GM19043 (cell line): Measurements from ENCODE around the gene ACTR1B.
"Not testable (repeated sequence)": the region's sequence is repeated elsewhere in the genome, so short reads cannot be mapped to it uniquely, and the experiment has no call there.

Source experiments
- ATAC-seq: cut with Tn5 transposase; IDR thresholded peaks from one replicate; pipeline ENCODE4 v1.9.1; 2021; ENCODE audit warnings: low read depth; ENCODE audit not compliant: unreplicated experiment

The ACTR1B gene

GRCh38 chr2:97663962-97664635 is at the start of gene ACTR1B:
Gene ACTR1B, minus strand, starts transcription at chr2:97664044. Its CDS starts 154 bp downstream, at chr2:97663890.
- peak; percentile 88 for ATAC-seq

GRCh38 chr2:97712693-97713295 is 49.0 kb upstream of the ACTR1B start:
- no peak for ATAC-seq

- not testable (repeated sequence) for ATAC-seq
Measured at GRCh38 chr2:97712175-97712574, 48.3 kb upstream of the ACTR1B start.

GRCh38 chr2:97711394-97711711 is 47.5 kb upstream of the ACTR1B start:
- ATAC-seq, result no peak

- no peak for ATAC-seq
Measured at GRCh38 chr2:97708608-97709007, 44.8 kb upstream of the ACTR1B start.

- no peak for ATAC-seq
Measured at GRCh38 chr2:97708048-97708380, 44.2 kb upstream of the ACTR1B start.

- ATAC-seq, result no peak
Measured at GRCh38 chr2:97707362-97708047, 43.7 kb upstream of the ACTR1B start.

DNA sequence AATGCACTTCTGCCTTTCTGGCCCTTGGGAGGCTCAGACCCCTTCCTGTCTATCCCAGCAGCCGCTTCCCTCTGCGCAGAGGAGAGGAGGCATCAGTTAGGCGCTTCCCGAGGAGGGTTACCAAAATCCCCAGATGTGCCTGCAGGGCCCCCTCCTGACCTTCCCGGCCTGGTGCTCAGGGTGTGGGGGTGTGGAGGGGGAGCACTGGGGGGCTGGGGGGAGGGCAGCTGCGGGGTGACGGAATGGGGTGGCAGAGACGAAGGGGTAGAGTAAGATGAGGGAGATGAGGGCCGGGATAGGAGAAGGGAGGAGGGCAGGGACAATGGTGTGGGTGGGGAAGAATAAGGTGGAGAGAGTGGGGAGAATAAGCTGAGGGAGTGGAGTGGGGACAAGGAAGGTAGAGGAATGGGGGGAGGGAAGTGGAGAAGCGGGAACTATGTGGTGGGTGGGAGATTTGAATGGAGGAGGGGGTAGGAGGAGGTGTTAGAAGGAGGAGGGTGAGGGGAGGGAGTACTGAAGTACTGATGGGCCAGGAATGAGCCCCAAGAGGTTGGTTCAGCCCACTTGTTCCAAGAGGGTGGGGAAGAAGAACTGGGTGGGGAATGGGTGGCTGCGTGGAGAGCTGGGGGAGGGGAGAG is 43.0 kb upstream of the ACTR1B start:
- ATAC-seq, result no peak

DNA sequence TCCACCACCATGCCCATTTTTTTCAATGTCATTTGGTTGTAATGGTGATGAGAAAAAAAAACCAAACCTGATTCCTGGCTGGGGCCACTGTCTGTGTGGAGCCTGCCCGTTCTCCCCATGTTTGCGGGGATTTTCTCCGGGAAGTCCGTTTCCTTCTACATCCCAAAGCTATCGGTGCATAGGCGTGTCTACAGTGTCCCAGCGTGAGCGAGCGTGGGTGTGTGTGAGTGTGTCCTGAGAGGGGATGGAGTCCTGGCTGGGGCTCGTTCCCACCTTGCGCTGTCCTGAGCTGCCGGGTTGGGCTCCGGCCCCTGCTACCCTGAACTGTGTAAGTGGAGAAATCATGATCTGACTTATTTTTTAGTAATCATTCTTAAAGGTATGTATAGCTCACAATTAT is 42.3 kb upstream of the ACTR1B start:
- ATAC-seq, result no peak

- ATAC-seq, result no peak
Measured at GRCh38 chr2:97704989-97705388, 41.1 kb upstream of the ACTR1B start.

GRCh38 chr2:97703741-97704140 is 39.9 kb upstream of the ACTR1B start:
- ATAC-seq, result no peak

DNA sequence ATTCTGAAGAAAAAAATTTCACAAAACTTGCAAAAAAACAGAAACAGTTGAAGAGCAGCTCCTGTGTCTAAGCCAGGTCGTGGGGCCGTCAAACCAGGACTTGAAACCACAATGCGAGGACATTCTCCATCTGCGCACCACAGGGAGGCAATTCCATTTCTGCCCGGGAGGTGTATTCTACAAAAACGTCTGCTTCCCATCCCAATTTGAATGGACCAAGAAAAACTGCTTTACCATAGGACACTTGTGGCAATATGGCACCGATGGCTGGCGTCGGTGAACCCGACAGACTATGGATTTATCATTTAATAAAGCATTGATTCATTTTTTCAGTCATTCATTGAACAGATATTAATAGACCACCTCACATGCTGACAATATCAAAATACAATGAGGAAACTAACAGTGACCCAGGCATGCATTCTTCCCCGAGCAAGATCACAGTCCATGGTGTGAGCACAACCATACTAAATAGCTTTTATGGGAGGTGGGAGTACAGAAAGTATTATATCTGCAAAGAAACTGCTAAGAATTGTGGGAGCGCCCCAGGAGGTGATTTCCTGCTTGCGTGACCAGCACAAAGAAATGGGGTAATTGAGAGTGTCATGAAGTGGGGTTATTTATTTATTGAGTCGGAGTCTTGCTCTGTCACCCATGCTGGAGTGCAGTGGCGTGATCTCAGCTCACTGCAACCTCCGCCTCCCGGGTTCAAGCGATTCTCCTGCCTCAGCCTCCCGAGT is 39.1 kb upstream of the ACTR1B start:
- no peak for ATAC-seq

- no peak for ATAC-seq
Measured at GRCh38 chr2:97701851-97702465, 38.1 kb upstream of the ACTR1B start.

- no peak for ATAC-seq
Measured at GRCh38 chr2:97701186-97701585, 37.3 kb upstream of the ACTR1B start.

DNA sequence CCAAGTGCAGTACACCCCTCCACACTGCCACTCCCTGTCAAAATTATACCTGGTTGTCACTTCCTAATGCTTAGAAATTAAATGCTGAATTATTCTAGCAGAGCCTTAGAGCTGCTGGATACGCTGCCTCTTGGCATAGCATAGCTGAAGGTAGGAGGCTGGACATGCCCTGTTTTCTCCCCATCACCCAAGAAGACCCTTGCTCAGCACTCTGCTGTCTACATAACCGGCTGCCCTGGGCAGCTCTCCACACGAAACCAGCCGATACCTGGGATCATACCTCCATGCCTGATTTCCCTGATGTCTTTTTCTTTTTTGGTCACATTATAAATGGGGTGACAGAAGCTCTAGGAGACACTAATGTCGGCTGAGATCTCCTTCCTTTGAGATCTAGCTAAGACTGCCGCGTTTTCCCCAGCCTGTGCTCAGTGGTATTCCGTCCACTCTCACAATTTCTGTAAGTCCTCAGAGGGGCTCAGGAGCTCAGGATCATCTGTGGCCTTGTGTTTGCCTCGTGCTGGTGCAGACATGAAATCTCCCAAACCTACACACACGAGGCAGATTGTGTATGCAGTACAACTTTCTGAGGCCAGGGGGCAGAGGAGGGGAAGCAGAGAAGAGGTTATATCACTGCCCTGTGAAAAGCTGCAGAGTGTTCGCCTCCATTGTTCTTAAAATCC is 36.1 kb upstream of the ACTR1B start:
- no peak for ATAC-seq

- ATAC-seq, result no peak
Measured at GRCh38 chr2:97698530-97698929, 34.7 kb upstream of the ACTR1B start.

GRCh38 chr2:97697252-97698235 is 33.7 kb upstream of the ACTR1B start:
- ATAC-seq, result no peak

DNA sequence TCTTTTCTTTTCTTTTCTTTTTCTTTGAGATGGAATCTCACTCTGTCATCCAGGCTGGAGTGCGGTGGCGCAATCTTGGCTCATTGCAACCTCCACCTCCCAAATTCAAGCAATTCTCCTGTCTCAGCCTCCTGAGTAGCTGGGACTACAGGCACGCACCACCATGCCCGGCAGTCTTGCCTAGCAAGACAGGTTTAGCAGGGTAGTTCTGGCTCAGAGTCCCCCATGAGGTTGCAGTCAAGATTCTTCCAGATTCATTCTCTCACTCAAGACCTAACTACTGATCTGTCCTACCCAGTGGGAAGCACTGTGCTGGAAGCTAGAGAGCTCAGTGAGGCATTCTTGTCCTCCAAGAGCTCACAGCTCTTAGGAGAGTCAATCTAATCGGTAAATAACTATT is 31.9 kb upstream of the ACTR1B start:
- no peak for ATAC-seq

GRCh38 chr2:97693476-97693875 is 29.6 kb upstream of the ACTR1B start:
- no peak for ATAC-seq
